ENCODE data around the gene NINJ2. TPM values are rescaled to one million over a fixed set of nuclear protein-coding genes. Genes with fewer than 3 reads are reported as not detected.

Gene NINJ2
- total RNA-seq, 1 donor = 5.8 TPM

DNA sequence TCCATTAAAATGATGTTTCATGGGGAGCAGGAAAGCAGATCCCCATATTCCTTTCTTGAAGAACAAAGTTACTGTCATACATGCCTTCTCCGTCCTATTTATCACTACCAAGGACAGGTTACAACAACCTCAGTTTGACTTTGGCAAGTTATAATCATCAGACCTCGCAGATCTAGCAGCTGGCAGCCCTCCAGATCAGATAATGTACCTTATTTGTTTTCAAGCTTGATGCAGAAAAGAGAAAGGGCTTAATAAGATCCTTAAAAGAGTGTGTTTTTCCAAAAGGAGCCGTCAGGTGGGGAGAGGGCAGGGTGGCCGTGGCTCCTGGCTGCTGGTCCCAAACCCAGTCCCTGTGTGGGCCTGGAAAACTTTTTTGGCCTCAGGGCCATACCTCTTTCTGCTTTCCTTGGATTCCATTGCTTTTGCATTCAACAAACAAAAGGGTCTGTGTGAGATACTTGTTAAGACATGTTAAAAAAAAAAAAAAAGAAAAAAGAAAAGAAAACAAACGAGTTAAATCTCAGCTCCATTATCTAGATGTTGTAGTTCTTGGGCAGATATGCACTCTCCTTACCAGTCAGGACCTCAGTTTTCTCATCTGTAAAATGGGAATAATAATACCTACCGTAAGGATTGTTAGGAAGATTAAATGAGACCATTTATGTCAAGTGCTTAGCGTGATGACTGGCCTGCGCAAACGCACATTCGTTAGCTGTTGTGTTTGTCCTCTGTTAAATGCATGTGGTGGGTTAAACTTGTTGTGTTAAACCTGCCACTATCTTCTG, 138.9 kb downstream of the NINJ2 start:
- H3K9me3 ChIP-seq (ENCODE audit: low read depth, low read length) = no peaks in the 10 kb centered on the region
- no peaks in the 10 kb centered on the region for H4K20me1 ChIP-seq (ENCODE audit: insufficient read depth, low read length)
- H2AFZ ChIP-seq (ENCODE audit: low read length) = no peak overlapping the region
- H3K79me2 ChIP-seq (ENCODE audit: insufficient read depth, low read length) = no peaks in the 10 kb centered on the region
- TF ChIP-seq, protein P1, sequence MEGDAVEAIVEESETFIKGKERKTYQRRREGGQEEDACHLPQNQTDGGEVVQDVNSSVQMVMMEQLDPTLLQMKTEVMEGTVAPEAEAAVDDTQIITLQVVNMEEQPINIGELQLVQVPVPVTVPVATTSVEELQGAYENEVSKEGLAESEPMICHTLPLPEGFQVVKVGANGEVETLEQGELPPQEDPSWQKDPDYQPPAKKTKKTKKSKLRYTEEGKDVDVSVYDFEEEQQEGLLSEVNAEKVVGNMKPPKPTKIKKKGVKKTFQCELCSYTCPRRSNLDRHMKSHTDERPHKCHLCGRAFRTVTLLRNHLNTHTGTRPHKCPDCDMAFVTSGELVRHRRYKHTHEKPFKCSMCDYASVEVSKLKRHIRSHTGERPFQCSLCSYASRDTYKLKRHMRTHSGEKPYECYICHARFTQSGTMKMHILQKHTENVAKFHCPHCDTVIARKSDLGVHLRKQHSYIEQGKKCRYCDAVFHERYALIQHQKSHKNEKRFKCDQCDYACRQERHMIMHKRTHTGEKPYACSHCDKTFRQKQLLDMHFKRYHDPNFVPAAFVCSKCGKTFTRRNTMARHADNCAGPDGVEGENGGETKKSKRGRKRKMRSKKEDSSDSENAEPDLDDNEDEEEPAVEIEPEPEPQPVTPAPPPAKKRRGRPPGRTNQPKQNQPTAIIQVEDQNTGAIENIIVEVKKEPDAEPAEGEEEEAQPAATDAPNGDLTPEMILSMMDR (IDR thresholded peaks at IDR 0.05; ENCODE audit: extremely low read depth, low read depth, low read length) = no peak
- no peaks in the 10 kb centered on the region for H3K36me3 ChIP-seq (ENCODE audit: insufficient read depth, low read length)
- H3K27ac ChIP-seq (ENCODE audit: low read depth, low read length) = no peak overlapping the region
- no peaks in the 10 kb centered on the region for H3K4me1 ChIP-seq (ENCODE audit: insufficient read depth, low read length)
- peak; percentile 14 for DNase-seq (ENCODE audit: insufficient read length, low spot score, missing footprints)
- H3K27me3 ChIP-seq (ENCODE audit: insufficient read depth, low read length) = peaks cover 21% of the 10 kb centered on the region
- no peak overlapping the region for H3K4me2 ChIP-seq (ENCODE audit: insufficient read depth, low read length)
- no peak overlapping the region for H3K4me3 ChIP-seq (ENCODE audit: insufficient read depth, low read length)

DNA sequence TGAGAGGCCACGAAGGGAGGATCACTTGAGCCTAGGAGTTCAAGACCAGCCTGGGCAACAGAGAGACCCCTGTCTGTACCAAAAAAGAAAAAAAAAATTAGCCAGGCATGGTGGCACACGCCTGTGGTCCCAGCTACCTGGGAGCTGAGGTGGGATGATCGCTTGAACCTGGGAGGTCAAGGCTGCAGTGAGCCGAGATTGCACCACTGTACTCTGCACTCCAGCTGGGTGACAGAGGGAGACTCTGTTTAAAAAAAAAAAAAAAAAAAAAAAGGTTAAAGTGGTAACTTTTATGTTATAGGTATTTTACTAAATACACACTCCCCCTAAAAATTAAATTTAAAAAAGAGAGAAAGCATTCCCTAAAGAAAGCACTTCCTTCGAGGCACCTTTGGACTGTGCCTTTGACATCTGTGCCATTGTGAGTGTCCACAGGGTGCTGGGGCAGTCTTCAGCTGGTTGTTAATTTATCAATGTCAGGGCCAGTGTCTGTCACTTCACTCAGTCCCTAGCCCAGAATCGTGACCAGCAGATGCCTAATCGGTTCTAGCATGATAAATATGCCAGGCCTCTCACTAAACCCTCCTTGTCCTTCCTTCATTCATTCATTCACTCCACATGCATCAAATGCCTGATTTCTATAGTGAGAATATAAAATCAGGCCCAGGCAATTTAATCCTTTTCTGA, 140.4 kb downstream of the NINJ2 start:
- no peak overlapping the region for H2AFZ ChIP-seq (ENCODE audit: low read length)
- H3K4me3 ChIP-seq (ENCODE audit: insufficient read depth, low read length) = no peak overlapping the region
- no peaks in the 10 kb centered on the region for H4K20me1 ChIP-seq (ENCODE audit: insufficient read depth, low read length)
- TF ChIP-seq, protein P1 (IDR thresholded peaks at IDR 0.05; ENCODE audit: extremely low read depth, low read depth, low read length) = no peak
- H3K4me2 ChIP-seq (ENCODE audit: insufficient read depth, low read length) = no peak overlapping the region
- no peaks in the 10 kb centered on the region for H3K36me3 ChIP-seq (ENCODE audit: insufficient read depth, low read length)
- peak; percentile 17 for DNase-seq (ENCODE audit: insufficient read length, low spot score, missing footprints)
- H3K9me3 ChIP-seq (ENCODE audit: low read depth, low read length) = no peaks in the 10 kb centered on the region
- no peaks in the 10 kb centered on the region for H3K4me1 ChIP-seq (ENCODE audit: insufficient read depth, low read length)
- H3K27me3 ChIP-seq (ENCODE audit: insufficient read depth, low read length) = peaks cover 35% of the 10 kb centered on the region
- H3K79me2 ChIP-seq (ENCODE audit: insufficient read depth, low read length) = no peaks in the 10 kb centered on the region
- no peak overlapping the region for H3K27ac ChIP-seq (ENCODE audit: low read depth, low read length)

DNA sequence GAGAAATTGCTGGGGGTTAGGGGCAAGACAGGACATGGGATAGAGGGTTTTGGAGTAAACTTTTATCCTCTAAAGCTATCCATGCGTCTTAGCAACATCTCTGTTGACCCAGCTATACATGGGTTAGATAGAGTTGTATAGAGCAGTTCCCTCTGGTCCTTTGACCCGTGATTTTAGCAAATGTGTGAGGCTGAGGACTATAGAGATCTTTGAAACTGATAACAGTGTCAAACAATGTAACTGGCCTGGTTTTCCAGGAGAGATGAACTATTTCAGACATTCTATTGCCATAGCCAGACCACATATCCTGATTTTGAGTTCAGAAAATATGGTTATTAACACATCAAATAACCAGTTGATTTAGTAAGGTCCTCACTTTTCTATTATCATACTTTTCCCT, 143.1 kb downstream of the NINJ2 start:
- DNase-seq (ENCODE audit: insufficient read length, low spot score, missing footprints) = no peak
- Histone ChIP-seq H3K36me3 (ENCODE audit: insufficient read depth, low read length) (no peaks in the 10 kb centered on the region), H3K4me1 (ENCODE audit: insufficient read depth, low read length) (no peaks in the 10 kb centered on the region), H2AFZ (ENCODE audit: low read length) (no peak overlapping the region), H3K4me2 (ENCODE audit: insufficient read depth, low read length) (no peak overlapping the region), H3K4me3 (ENCODE audit: insufficient read depth, low read length) (no peak overlapping the region), H3K27ac (ENCODE audit: low read depth, low read length) (no peak overlapping the region), H3K79me2 (ENCODE audit: insufficient read depth, low read length) (no peaks in the 10 kb centered on the region), H3K27me3 (ENCODE audit: insufficient read depth, low read length) (peaks cover 49% of the 10 kb centered on the region), H4K20me1 (ENCODE audit: insufficient read depth, low read length) (no peaks in the 10 kb centered on the region), H3K9me3 (ENCODE audit: low read depth, low read length) (no peaks in the 10 kb centered on the region)
- TF ChIP-seq, protein P1 (IDR thresholded peaks at IDR 0.05; ENCODE audit: extremely low read depth, low read depth, low read length) = no peak

GRCh38 chr12:517538-517937, 145.7 kb downstream of the NINJ2 start:
- Histone ChIP-seq H3K27ac (ENCODE audit: low read depth, low read length) (no peak overlapping the region), H3K9me3 (ENCODE audit: low read depth, low read length) (no peaks in the 10 kb centered on the region), H3K4me3 (ENCODE audit: insufficient read depth, low read length) (no peak overlapping the region), H3K36me3 (ENCODE audit: insufficient read depth, low read length) (no peaks in the 10 kb centered on the region), H2AFZ (ENCODE audit: low read length) (no peak overlapping the region), H3K4me1 (ENCODE audit: insufficient read depth, low read length) (no peaks in the 10 kb centered on the region), H3K27me3 (ENCODE audit: insufficient read depth, low read length) (peaks cover 49% of the 10 kb centered on the region), H3K4me2 (ENCODE audit: insufficient read depth, low read length) (no peak overlapping the region), H3K79me2 (ENCODE audit: insufficient read depth, low read length) (no peaks in the 10 kb centered on the region), H4K20me1 (ENCODE audit: insufficient read depth, low read length) (no peaks in the 10 kb centered on the region)
- TF ChIP-seq, protein P1 (IDR thresholded peaks at IDR 0.05; ENCODE audit: extremely low read depth, low read depth, low read length) = no peak
- DNase-seq (ENCODE audit: insufficient read length, low spot score, missing footprints) = peak; percentile 46
